HEK293 (cell line): Measurements from ENCODE around the gene EPHB3.

Source experiments
- CTCF ChIA-PET: fragments of 350-600 bp; formaldehyde crosslinking; extraction: SDS; loops from one replicate; lab custom pipeline; 2021; ENCODE audit warnings: antibody characterized with exemption; lab: Yijun Ruan, JAX
- POLR2A ChIA-PET: fragments of 300-600 bp; formaldehyde crosslinking; extraction: SDS; loops from one replicate; lab custom pipeline; 2020; ENCODE audit warnings: antibody characterized with exemption, inconsistent platforms; lab: Yijun Ruan, JAX
- H3K27ac ChIP-seq: fragments of 200-500 bp; sonication (Bioruptor generic); 2 replicates; pipeline ENCODE4 v1.5.1; 2014; ENCODE audit warnings: low read depth, low read length, control low read depth, inconsistent platforms; ENCODE audit errors: extremely low read depth
- H3K36me3 ChIP-seq, 2 experiments: fragments of 200-500 bp in 1 of 2; sonication (Bioruptor generic) in 1 of 2; 1 replicate in 1 of 2; 2 replicates in 1 of 2; pipeline ENCODE4 v1.5.1; 2014 to 2017; ENCODE audit warnings: inconsistent platforms in 2 of 2, low read length in 2 of 2; ENCODE audit not compliant: control insufficient read depth in 2 of 2, insufficient read depth in 1 of 2
- H3K4me1 ChIP-seq: fragments of 200-500 bp; sonication (Bioruptor generic); 2 replicates; pipeline ENCODE4 v1.5.1; 2014; ENCODE audit warnings: mild to moderate bottlenecking, low read length, inconsistent platforms; ENCODE audit not compliant: control insufficient read depth, insufficient read depth
- H3K4me3 ChIP-seq: 2 replicates; pipeline ENCODE4 v1.5.1; 2011; ENCODE audit warnings: low read depth, mild to moderate bottlenecking, control low read depth, low read length, moderate library complexity
- H3K9me3 ChIP-seq: fragments of 200-500 bp; sonication (Bioruptor generic); 2 replicates; pipeline ENCODE4 v1.5.1; 2014; ENCODE audit warnings: low read depth, low read length, inconsistent platforms; ENCODE audit not compliant: control insufficient read depth, insufficient read depth
- BCL11A ChIP-seq: fragments of 450-650 bp; formaldehyde crosslinking; IDR thresholded peaks from 2 replicates; pipeline ENCODE4 v1.5.1; 2016; ENCODE audit warnings: low read depth, missing biosample characterization, missing genetic modification characterization
- GFI1B ChIP-seq: fragments of 450-650 bp; formaldehyde crosslinking; IDR thresholded peaks from 2 replicates; pipeline ENCODE4 v1.5.1; 2016; ENCODE audit warnings: missing biosample characterization, missing genetic modification characterization
- GLIS1 ChIP-seq: fragments of 450-650 bp; formaldehyde crosslinking; IDR thresholded peaks from 2 replicates; pipeline ENCODE4 v1.5.1; 2016; ENCODE audit warnings: missing biosample characterization, missing genetic modification characterization
- INSM2 ChIP-seq: fragments of 450-650 bp; formaldehyde crosslinking; IDR thresholded peaks from 2 replicates; pipeline ENCODE4 v1.5.1; 2016; ENCODE audit warnings: missing biosample characterization, missing genetic modification characterization
- PRDM4 ChIP-seq: fragments of 450-650 bp; formaldehyde crosslinking; IDR thresholded peaks from 2 replicates; pipeline ENCODE4 v1.5.1; 2017; ENCODE audit warnings: missing biosample characterization, missing genetic modification characterization
- WT1 ChIP-seq: fragments of 450-650 bp; formaldehyde crosslinking; IDR thresholded peaks from 2 replicates; pipeline ENCODE4 v1.5.1; 2016; ENCODE audit warnings: missing biosample characterization, missing genetic modification characterization
- ZBTB10 ChIP-seq: fragments of 450-650 bp; formaldehyde crosslinking; IDR thresholded peaks from 2 replicates; pipeline ENCODE4 v1.5.1; 2016; ENCODE audit warnings: missing biosample characterization, missing genetic modification characterization
- ZBTB17 ChIP-seq: fragments of 450-650 bp; formaldehyde crosslinking; IDR thresholded peaks from 2 replicates; pipeline ENCODE4 v1.5.1; 2016; ENCODE audit warnings: missing biosample characterization, missing genetic modification characterization
- ZBTB26 ChIP-seq: fragments of 450-650 bp; formaldehyde crosslinking; optimal IDR thresholded peaks from 2 replicates; pipeline ENCODE3; 2016; ENCODE audit warnings: missing biosample characterization, mild to moderate bottlenecking, missing genetic modification characterization
- ZBTB8A ChIP-seq: fragments of 450-650 bp; formaldehyde crosslinking; IDR thresholded peaks from 2 replicates; pipeline ENCODE4 v1.5.1; 2016; ENCODE audit warnings: missing biosample characterization, missing genetic modification characterization
- ZFHX2 ChIP-seq: fragments of 450-650 bp; formaldehyde crosslinking; conservative IDR thresholded peaks from 2 replicates; pipeline ENCODE4 v1.5.1; 2016; ENCODE audit warnings: missing biosample characterization, missing genetic modification characterization
- ZIC2 ChIP-seq: fragments of 450-650 bp; formaldehyde crosslinking; IDR thresholded peaks from 2 replicates; pipeline ENCODE4 v1.5.1; 2016; ENCODE audit warnings: missing biosample characterization, missing genetic modification characterization
- ZNF112 ChIP-seq: fragments of 450-650 bp; formaldehyde crosslinking; IDR thresholded peaks from 2 replicates; pipeline ENCODE4 v1.5.0; 2017; ENCODE audit warnings: missing biosample characterization, missing genetic modification characterization
- ZNF202 ChIP-seq: fragments of 450-650 bp; formaldehyde crosslinking; IDR thresholded peaks from 2 replicates; pipeline ENCODE4 v1.5.1; 2016; ENCODE audit warnings: missing biosample characterization, missing genetic modification characterization, borderline replicate concordance
- ZNF248 ChIP-seq: fragments of 450-650 bp; formaldehyde crosslinking; IDR thresholded peaks from 2 replicates; pipeline ENCODE4 v1.5.1; 2017; ENCODE audit warnings: missing biosample characterization, missing genetic modification characterization
- ZNF274 ChIP-seq, 2 experiments: fragments of 200-500 bp in 1 of 2; fragments of 450-650 bp in 1 of 2; sonication (Bioruptor generic) in 1 of 2; formaldehyde crosslinking in 1 of 2; IDR thresholded peaks; 2 replicates each; pipeline versions ENCODE4 v1.5.1 to v1.6.1; 2014 to 2016; ENCODE audit warnings: borderline replicate concordance in 1 of 2, inconsistent platforms in 1 of 2, low read length in 1 of 2, missing biosample characterization in 1 of 2, missing genetic modification characterization in 1 of 2
- ZNF335 ChIP-seq: fragments of 450-650 bp; formaldehyde crosslinking; conservative IDR thresholded peaks from 2 replicates; pipeline ENCODE4 v1.5.1; 2016; ENCODE audit warnings: missing biosample characterization, missing genetic modification characterization
- ZNF398 ChIP-seq: fragments of 450-650 bp; formaldehyde crosslinking; IDR thresholded peaks from 2 replicates; pipeline ENCODE4 v1.5.1; 2017; ENCODE audit warnings: missing biosample characterization, missing genetic modification characterization
- ZNF449 ChIP-seq: fragments of 450-650 bp; formaldehyde crosslinking; IDR thresholded peaks from 2 replicates; pipeline ENCODE4 v1.5.1; 2017; ENCODE audit warnings: missing biosample characterization, mild to moderate bottlenecking, missing genetic modification characterization, moderate library complexity
- ZNF621 ChIP-seq: fragments of 450-650 bp; formaldehyde crosslinking; IDR thresholded peaks from 2 replicates; pipeline ENCODE4 v1.5.1; 2017; ENCODE audit warnings: missing biosample characterization, missing genetic modification characterization
- ZNF658 ChIP-seq: fragments of 450-650 bp; formaldehyde crosslinking; IDR thresholded peaks from 2 replicates; pipeline ENCODE4; 2016; ENCODE audit warnings: missing biosample characterization, missing genetic modification characterization
- ZNF660 ChIP-seq: fragments of 450-650 bp; IDR thresholded peaks from 2 replicates; pipeline ENCODE4 v1.5.1; 2018; ENCODE audit warnings: missing biosample characterization, mild to moderate bottlenecking, missing genetic modification characterization
- ZNF707 ChIP-seq: fragments of 450-650 bp; formaldehyde crosslinking; IDR thresholded peaks from 2 replicates; pipeline ENCODE4 v1.5.1; 2016; ENCODE audit warnings: missing biosample characterization, missing genetic modification characterization
- ZXDB ChIP-seq: fragments of 450-650 bp; formaldehyde crosslinking; IDR thresholded peaks from 2 replicates; pipeline ENCODE4 v1.5.1; 2016; ENCODE audit warnings: missing biosample characterization, missing genetic modification characterization

EPHB3 gene

GRCh38 chr3:184524981-184525336, 36.6 kb upstream of the EPHB3 start (continued):
- TF ChIP-seq INSM2 (tag by site-specific recombination) (no peak), BCL11A (no peak), ZNF658 (tag by site-specific recombination) (no peak), GFI1B (no peak), ZBTB26 (tag by site-specific recombination) (no peak)

GRCh38 chr3:184525337-184526087, 36.1 kb upstream of the EPHB3 start:
- POLR2A ChIA-PET, result interaction anchor here (0.6 to 0.9 kb wide), 2 partner anchors 154 to 295 kb away, joined by 3 read pairs; no protein-coding TSS in a partner anchor
- Histone ChIP-seq H3K36me3 (no peaks in the 10 kb centered on the region), H3K9me3 (no peaks in the 10 kb centered on the region), H3K4me3 (peak overlapping the region; percentile 52), H3K27ac (peak overlapping the region; percentile 68; the same call in 1 of the 2 replicates), H3K4me1 (no peaks in the 10 kb centered on the region)
- CTCF ChIA-PET, result interaction anchor here (0.6 to 2.0 kb wide), 6 partner anchors 11 to 105 kb away, joined by 3 to 9 read pairs (median 4); no protein-coding TSS in a partner anchor
- TF ChIP-seq GLIS1 (tag by site-specific recombination), result peak; percentile 94
- TF ChIP-seq ZNF274 (IDR thresholded peaks at IDR 0.05; ENCODE audit: low read length), result no peak
- TF ChIP-seq ZNF274 (tag by site-specific recombination; IDR thresholded peaks at IDR 0.05; ENCODE audit: borderline replicate concordance), result no peak
- TF ChIP-seq ZNF398 (tag by site-specific recombination), result peak; percentile 93
- TF ChIP-seq ZBTB10 (tag by site-specific recombination), result peak; percentile 57; the same call in 1 of the 2 replicates
- TF ChIP-seq ZFHX2 (tag by site-specific recombination), result peak; percentile 55
- TF ChIP-seq ZNF112, result no peak
- TF ChIP-seq ZNF335 (tag by site-specific recombination), result peak; percentile 63
- TF ChIP-seq ZXDB (tag by site-specific recombination), result peak; percentile 63
- peak; percentile 22; the same call in 1 of the 2 replicates for TF ChIP-seq ZNF660 (tag by site-specific recombination)
- TF ChIP-seq ZNF707 (tag by site-specific recombination), result no peak
- TF ChIP-seq ZNF248, result no peak
- TF ChIP-seq ZNF621 (tag by site-specific recombination), result no peak
- TF ChIP-seq ZBTB17, result peak; percentile 81
- peak; percentile 68 for TF ChIP-seq ZBTB8A (tag by site-specific recombination)
- TF ChIP-seq ZIC2 (tag by site-specific recombination), result peak; percentile 81
- TF ChIP-seq PRDM4, result no peak
- TF ChIP-seq GFI1B, result no peak
- peak; percentile 30; the same call in 1 of the 2 replicates for TF ChIP-seq ZNF449 (tag by site-specific recombination)
- TF ChIP-seq ZNF202, result no peak
- peak; percentile 44 for TF ChIP-seq WT1 (tag by site-specific recombination)
